PC-9 (cell line): Measurements from ENCODE around the gene PPP2R5A. TPM values are rescaled to one million over a fixed set of nuclear protein-coding genes. Genes with fewer than 3 reads are reported as not detected.

Experiments
- BruUV-seq: library from RNA; stranded (reverse); fragments of 400-500 nt; replicated peaks from 2 replicates; lab custom pipeline; 2021; lab: Mats Ljungman, UMichigan
- CTCF ChIA-PET: fragments of 300-600 bp; sonication (Branson Sonifier 250); formaldehyde crosslinking; loops from one replicate; lab custom pipeline; 2022; ENCODE audit warnings: antibody characterized with exemption; lab: Charles Lee
- POLR2A ChIA-PET: fragments of 300-600 bp; sonication (Branson Sonifier 250); formaldehyde crosslinking; loops from one replicate; lab custom pipeline; 2022; ENCODE audit warnings: antibody characterized with exemption; ENCODE audit not compliant: unreplicated experiment; lab: Charles Lee
- DNase-seq, 2 experiments: peaks; one replicate each; pipeline versions ENCODE4 v3.0.0 to v3.0.0-alpha.2; 2015 to 2022; ENCODE audit warnings: mixed read lengths in 1 of 2
- H2AFZ ChIP-seq: fragments of 200-600 bp; sonication (generic); 2 replicates; pipeline ENCODE4 v1.8.1; 2017; ENCODE audit warnings: antibody characterized with exemption
- H3F3A ChIP-seq: fragments of 200-600 bp; sonication (generic); 2 replicates; pipeline ENCODE4 v1.8.1; 2017; ENCODE audit warnings: antibody characterized with exemption, mild to moderate bottlenecking, low read depth; ENCODE audit not compliant: insufficient read depth
- H3K27ac ChIP-seq: fragments of 200-600 bp; sonication (generic); 2 replicates; pipeline ENCODE4 v1.6.1; 2016; ENCODE audit warnings: mixed run types
- H3K27me3 ChIP-seq: fragments of 200-600 bp; sonication (generic); 2 replicates; pipeline ENCODE4 v1.6.1; 2016; ENCODE audit warnings: low read depth, mixed run types; ENCODE audit not compliant: insufficient read depth
- H3K36me3 ChIP-seq: fragments of 200-600 bp; sonication (generic); 2 replicates; pipeline ENCODE4 v1.6.1; 2016; ENCODE audit warnings: low read depth, mixed run types
- H3K4me1 ChIP-seq: fragments of 200-600 bp; sonication (generic); replicated peaks from 2 replicates; pipeline ENCODE4 v1.6.1; 2016; ENCODE audit warnings: mixed run types; ENCODE audit not compliant: insufficient read depth
- H3K4me2 ChIP-seq: fragments of 200-600 bp; sonication (generic); 2 replicates; pipeline ENCODE4 v1.6.1; 2017; ENCODE audit warnings: mixed run types
- H3K4me3 ChIP-seq: fragments of 200-600 bp; sonication (generic); 2 replicates; pipeline ENCODE4 v1.6.1; 2016; ENCODE audit warnings: mixed run types
- H3K79me2 ChIP-seq: fragments of 200-600 bp; sonication (generic); 2 replicates; pipeline ENCODE4 v1.6.1; 2017; ENCODE audit warnings: low read depth, mixed run types
- H3K9me2 ChIP-seq: fragments of 200-600 bp; sonication (generic); 2 replicates; pipeline ENCODE4 v1.8.1; 2017; ENCODE audit warnings: mild to moderate bottlenecking; ENCODE audit not compliant: insufficient read depth
- H3K9me3 ChIP-seq: fragments of 200-600 bp; sonication (generic); 2 replicates; pipeline ENCODE4 v1.8.1; 2016; ENCODE audit warnings: low read depth; ENCODE audit not compliant: insufficient read depth
- H4K20me1 ChIP-seq: fragments of 200-600 bp; sonication (generic); 2 replicates; pipeline ENCODE4 v1.8.1; 2017; ENCODE audit not compliant: insufficient read depth
- CTCF ChIP-seq: fragments of 200-600 bp; sonication (generic); conservative IDR thresholded peaks from 2 replicates; pipeline ENCODE4 v1.6.1; 2017; ENCODE audit warnings: mixed run types, antibody characterized with exemption, mild to moderate bottlenecking, moderate library complexity
- EZH2 ChIP-seq: fragments of 200-600 bp; sonication (generic); IDR thresholded peaks from 2 replicates; pipeline ENCODE4 v1.8.0; 2017; ENCODE audit warnings: antibody characterized with exemption, low read depth
- intact Hi-C: fragments of 100-400 bp; cut with micrococcal nuclease; formaldehyde crosslinking; loops from one replicate; pipeline ENCODE4 v1.10.0; 2022; ENCODE audit not compliant: unreplicated experiment
- total RNA-seq: library from RNA; stranded (reverse); gene quantifications from 2 replicates; pipeline ENCODE4 v1.2.3, GENCODE V29; 2021

The PPP2R5A gene
- total RNA-seq, 1 experiment from 2014 or later, result 26.7 TPM

GRCh38 chr1:212313616-212314015 lies 28.4 kb downstream of the PPP2R5A start:
- POLR2A ChIA-PET, result interaction anchor here (0.6 kb wide), 2 partner anchors 20 to 29 kb away, joined by 4 read pairs; no protein-coding TSS in a partner anchor
- intact Hi-C loops, result no loop called here
- H3K9me3 ChIP-seq, result no peaks in the 10 kb centered on the region
- TF ChIP-seq CTCF (no peak), EZH2 (no peak)
- H3K79me2 ChIP-seq, result peaks cover 7% of the 10 kb centered on the region; the same call in 1 of the 2 replicates
- H3K4me3 ChIP-seq, result no peak overlapping the region
- H3K36me3 ChIP-seq, result no peaks in the 10 kb centered on the region
- no TSS peak for BruUV-seq
- H3K4me2 ChIP-seq, result no peak overlapping the region
- H2AFZ ChIP-seq, result no peak overlapping the region
- H3K9me2 ChIP-seq, result no peaks in the 10 kb centered on the region
- no peak for DNase-seq
- no peaks in the 10 kb centered on the region for H3K4me1 ChIP-seq
- H4K20me1 ChIP-seq, result no peaks in the 10 kb centered on the region
- H3K27me3 ChIP-seq, result no peaks in the 10 kb centered on the region
- CTCF ChIA-PET, result no interaction called here
- no peaks in the 10 kb centered on the region for H3F3A ChIP-seq
- no peak overlapping the region for H3K27ac ChIP-seq

GRCh38 chr1:212315184-212315583 lies 30.0 kb downstream of the PPP2R5A start:
- Histone ChIP-seq H3K4me2 (no peak overlapping the region), H3K4me1 (no peaks in the 10 kb centered on the region), H3K9me3 (no peaks in the 10 kb centered on the region), H3F3A (no peaks in the 10 kb centered on the region), H3K36me3 (no peaks in the 10 kb centered on the region), H3K27me3 (no peaks in the 10 kb centered on the region), H3K9me2 (no peaks in the 10 kb centered on the region), H3K27ac (no peak overlapping the region), H2AFZ (no peak overlapping the region), H3K79me2 (peaks cover 7% of the 10 kb centered on the region; the same call in 1 of the 2 replicates), H3K4me3 (no peak overlapping the region), H4K20me1 (no peaks in the 10 kb centered on the region)
- intact Hi-C loops, result no loop called here
- CTCF ChIA-PET, result no interaction called here
- TF ChIP-seq CTCF (no peak), EZH2 (no peak)
- BruUV-seq, result no TSS peak
- no peak for DNase-seq
- POLR2A ChIA-PET, result interaction anchor here (0.6 kb wide), 1 partner anchor 37 kb away, joined by 7 read pairs; no protein-coding TSS in a partner anchor

- Histone ChIP-seq H3K9me3 (no peaks in the 10 kb centered on the region), H4K20me1 (no peaks in the 10 kb centered on the region), H3K4me3 (no peak overlapping the region), H3K36me3 (no peaks in the 10 kb centered on the region), H2AFZ (no peak overlapping the region), H3K27ac (no peak overlapping the region), H3K27me3 (no peaks in the 10 kb centered on the region), H3K4me1 (no peaks in the 10 kb centered on the region), H3F3A (no peaks in the 10 kb centered on the region), H3K4me2 (no peak overlapping the region), H3K9me2 (no peaks in the 10 kb centered on the region), H3K79me2 (peaks cover 7% of the 10 kb centered on the region; the same call in 1 of the 2 replicates)
- ChIA-PET POLR2A (no interaction called here), CTCF (interaction anchor here (0.6 to 1.0 kb wide), 4 partner anchors 156 to 635 kb away, joined by 3 to 11 read pairs (median 6); no protein-coding TSS in a partner anchor)
- intact Hi-C loops, result no loop called here
- no TSS peak for BruUV-seq
- DNase-seq, result peak in 1 of 2 experiments; percentile 17
- TF ChIP-seq CTCF (peak; percentile 49), EZH2 (no peak)
Measured at GRCh38 chr1:212315907-212316306, 30.7 kb downstream of the PPP2R5A start.
